Measurements from ENCODE around the gene TAMALIN. TPM values are rescaled to one million over a fixed set of nuclear protein-coding genes. Genes with fewer than 3 reads are reported as not detected.

Gene TAMALIN
- polyA plus RNA-seq, 10 donors: 13.3 to 21.0 (median 15.9) TPM

DNA sequence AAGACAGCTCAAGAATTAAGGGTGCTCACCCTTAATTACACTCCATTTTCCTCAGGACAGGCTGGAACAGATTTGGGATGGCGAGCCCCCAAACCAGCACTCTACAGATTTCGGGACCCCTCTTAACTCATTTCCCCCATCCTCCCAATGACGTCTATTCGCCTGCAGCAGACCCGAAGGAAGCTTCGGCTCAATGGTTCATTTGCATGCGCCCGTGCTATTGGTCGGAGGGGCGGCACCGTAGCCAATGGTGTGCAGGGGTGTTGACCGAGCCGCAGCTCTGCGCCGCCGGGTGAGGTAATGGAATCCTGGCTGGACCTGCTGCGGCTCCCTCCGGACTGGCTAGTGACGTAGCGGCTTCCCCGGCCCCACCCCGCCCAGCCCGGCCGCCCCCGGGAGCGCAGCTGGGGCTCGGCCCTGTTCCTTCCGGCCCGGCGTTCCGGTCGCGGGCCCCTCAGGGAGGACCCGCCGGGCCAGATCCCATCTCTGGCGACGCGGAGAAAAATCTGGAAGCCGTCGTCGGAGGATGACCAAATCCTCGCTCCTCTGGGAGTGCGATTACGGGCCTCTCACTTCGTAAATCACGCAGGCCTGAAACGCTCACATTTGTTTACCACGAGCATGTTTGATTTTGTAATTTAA lies 26.2 kb downstream of the TAMALIN start:
- DNase-seq: peak; percentile 96 to 98 (median 97)

DNA sequence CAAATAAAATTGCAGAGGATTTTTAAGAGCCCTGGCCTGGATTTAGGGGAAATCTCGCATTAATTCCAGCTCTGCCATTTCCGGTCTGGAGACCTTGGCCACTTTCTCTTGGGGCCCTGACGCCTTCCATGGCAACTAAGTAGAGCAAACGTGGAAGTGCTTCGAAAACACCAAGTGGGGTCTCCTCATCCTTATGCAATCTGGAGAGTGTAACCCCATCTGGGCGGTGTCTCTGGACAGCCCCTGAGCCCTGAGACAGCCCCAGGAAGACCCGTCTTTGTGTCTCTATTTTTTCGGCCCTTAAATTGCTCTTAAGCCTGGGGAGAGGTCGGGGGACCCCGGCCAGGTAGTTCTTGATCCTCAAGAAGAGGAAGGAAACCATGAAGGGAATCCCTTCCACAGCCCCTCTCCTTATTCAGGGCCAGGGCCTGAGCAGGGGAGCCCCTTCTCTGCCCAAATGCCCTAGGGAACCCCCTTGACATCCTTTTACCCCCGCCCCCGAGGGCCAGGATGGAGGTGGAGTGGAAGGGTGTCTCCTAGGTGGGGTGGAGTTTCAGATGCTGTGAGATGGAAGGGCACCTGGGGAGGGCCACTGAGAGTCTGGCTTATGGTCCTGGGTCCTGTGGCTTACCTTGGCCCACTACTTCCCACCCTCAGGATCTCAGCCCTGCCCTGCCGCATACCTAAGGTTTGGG lies 26.8 kb downstream of the TAMALIN start:
- no peak for DNase-seq

DNA sequence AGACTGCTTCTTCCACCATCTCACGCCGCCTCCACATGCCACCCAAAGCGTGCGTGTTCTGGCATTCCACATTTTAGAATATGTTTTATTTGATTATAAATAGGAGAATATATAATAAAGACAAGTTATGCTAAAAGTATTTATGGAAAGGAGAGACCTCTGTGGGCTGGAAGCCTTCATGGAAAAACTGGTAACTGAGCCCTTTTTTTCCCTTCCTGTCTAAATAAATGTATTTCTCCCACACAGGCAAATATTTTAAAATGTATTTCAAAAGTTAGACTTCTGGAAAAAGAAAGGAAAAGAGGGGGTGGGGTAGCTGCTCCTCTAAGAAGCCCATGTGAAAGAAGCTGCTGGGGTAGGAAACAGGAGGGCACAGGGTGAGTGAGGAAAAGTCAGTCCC lies 28.4 kb downstream of the TAMALIN start:
- peak in 2 of 3 donors; percentile 79 to 89 for DNase-seq

DNA sequence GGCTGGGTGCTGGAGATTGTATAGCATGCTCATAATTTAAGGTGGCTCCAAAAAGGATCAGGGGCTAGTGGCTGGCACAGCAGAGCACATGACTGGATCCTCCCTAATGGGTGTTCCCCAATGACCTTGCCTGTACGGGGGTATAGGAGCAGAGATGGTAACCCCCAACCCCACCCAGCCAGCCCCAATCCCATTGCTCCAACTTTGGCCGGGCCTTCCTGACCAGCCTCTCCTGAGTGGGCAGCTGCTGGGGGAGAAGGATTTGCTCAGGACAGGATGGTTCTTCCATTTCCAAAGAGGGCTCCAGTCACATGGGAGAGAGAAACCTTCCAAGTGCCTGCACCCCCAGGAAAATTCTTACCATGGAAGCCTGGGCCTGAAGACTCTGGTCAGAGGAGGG lies 29.2 kb downstream of the TAMALIN start:
- DNase-seq: peak in 1 of 3 donors; percentile 42

DNA sequence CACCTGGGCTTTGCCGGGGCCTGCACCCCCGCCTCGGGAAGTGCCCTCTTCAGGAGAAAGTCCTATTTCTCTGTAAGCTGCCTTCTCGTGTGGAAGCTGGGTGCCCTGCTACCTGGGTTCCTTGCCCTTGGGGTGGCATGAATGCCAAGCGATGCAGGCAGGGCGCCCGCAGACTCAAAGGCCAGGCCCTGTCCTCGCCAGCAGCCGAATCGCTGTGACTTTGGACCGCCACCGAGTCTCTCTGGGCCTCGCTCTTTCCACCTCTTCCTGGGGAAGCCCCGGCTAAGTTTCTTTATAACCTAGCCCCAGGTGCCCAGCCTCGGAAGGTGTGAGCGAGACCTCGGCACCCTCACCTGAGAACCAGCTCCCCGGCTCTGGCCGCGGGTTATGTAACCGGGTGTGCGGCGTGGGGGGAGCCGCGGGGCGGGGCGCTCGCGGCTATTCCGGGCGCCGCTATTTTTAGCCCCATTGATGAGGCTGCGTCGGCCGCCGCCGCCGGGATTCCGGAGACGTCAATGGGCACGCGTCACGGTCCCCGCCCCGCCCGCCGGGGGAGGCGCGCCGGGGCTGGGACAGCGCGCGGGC lies 29.9 kb downstream of the TAMALIN start:
- peak; percentile 85 to 95 (median 91) for DNase-seq

DNA sequence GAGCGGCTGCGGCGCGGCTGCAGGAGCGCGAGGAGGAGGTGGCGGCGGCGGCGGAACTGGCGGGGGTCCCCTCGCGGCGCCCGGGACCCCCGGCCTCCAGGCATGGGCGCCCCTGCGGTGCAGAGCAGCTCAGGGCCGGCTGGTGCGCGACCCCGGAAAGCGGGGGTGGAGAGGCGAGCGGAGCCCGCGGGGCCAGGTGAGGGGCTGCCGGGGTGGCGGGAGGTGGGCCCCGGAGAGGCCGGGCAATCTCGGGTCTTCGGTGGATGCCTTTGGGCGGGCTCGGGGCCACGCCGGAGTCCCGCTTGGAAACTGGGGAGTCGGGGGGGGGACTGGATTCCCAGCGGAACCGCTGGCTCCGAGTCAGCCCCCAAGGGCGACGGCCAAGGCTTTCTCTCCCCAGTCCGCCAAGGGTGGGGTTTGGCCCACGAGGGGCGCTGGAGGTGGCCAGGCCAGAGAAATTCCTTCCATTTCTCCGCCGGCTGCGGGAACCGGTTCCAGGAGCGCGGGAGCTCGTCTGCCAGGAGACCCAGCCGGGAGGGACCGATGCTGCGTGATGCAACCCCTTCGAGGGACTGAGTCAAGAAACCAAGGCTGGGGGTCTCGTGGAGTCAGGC lies 30.6 kb downstream of the TAMALIN start:
- DNase-seq: peak in 2 of 3 donors; percentile 72 to 87

DNA sequence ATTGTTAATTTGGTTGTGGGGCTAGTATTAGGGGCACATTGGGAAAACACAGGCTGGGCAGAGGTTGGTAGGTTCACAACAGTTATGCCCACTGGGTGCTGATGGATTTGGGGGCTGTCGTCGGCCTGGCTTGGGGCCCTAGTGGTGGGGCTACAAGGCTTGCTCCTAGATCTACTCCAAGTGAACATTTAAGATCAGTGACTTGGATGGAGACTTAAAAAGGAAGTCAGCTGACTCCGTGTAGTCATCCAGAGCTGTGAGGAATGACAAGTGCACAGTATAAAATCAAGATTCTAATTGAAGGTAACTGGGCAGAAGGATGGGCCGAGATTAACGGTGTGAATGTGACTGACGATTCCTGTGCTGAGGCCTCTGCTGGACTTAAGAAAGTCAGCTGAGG lies 31.7 kb downstream of the TAMALIN start:
- DNase-seq: no peak

DNA sequence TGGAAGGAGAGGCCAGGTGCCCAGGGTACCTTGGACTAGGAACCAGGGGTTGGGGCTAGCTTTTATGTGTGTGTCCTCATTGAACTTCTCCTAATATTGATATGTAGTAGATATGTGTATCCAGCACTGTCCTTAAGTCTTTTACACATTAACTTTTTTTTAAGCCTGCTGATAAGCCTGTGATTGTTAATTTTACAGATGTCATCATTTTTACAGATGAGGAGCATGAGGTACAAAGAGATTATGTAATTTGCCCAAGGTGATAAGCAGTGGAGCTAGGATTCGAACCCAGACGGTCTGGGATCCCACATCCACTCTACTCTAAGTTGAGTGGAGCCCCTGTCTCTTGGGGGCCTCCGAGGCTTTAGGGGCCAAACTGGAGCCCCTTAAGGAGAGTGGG lies 34.3 kb downstream of the TAMALIN start:
- no peak for DNase-seq

DNA sequence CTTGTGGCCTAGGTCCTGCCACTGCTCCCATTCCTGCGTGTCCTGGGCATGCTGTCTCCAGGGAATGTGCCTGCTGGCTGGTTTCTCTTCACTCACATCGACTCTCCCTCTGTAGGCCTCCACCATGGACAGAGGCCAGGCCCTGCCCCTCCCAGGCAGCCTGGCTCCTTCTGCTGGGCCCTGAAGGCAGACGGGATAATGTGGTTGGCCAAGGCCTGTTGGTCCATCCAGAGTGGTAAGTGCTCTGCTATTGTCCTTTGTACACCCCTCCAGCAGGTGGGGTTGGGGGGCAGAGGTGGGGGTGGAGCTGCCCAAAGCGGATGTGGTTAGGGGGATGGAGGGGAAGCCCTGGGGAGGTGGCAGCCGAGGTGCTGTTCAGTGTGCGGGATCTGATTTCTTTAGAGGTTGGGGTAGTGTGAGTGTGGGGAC lies 35.0 kb downstream of the TAMALIN start:
- peak in 1 of 3 donors; percentile 61 for DNase-seq

DNA sequence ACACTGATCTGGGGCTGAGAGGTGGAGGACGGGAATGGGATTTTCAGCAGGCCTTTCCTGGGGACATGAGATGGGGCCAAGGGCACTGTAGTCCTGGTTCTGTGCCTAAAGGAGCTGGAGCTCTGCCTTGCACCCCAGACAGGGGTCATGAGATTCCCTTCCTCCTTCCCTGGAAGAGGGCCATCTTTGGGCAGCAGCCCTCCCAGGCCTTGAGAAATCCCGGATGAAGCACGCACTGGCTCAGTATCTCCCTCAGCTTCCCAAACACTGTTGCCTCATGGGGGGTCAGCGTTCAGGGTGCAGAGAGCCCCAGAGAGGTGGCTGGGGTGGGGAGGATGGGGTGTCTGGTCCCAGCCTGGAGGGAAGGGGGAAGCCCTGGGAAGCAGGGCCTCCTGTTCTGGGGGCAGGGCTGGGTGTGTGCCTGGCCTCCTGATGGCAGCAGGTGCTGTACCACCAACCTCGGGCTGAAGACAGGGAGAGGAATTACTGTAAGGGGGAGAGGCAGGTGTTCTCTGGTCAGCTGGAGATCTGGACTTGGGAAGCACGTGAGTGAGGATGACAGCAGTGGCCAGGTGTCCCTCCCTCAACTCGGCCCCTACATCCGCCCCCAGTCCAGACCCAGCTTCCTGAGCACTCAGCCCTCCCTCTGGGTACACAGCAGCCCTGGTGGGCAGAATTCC lies 36.1 kb downstream of the TAMALIN start:
- DNase-seq: no peak

DNA sequence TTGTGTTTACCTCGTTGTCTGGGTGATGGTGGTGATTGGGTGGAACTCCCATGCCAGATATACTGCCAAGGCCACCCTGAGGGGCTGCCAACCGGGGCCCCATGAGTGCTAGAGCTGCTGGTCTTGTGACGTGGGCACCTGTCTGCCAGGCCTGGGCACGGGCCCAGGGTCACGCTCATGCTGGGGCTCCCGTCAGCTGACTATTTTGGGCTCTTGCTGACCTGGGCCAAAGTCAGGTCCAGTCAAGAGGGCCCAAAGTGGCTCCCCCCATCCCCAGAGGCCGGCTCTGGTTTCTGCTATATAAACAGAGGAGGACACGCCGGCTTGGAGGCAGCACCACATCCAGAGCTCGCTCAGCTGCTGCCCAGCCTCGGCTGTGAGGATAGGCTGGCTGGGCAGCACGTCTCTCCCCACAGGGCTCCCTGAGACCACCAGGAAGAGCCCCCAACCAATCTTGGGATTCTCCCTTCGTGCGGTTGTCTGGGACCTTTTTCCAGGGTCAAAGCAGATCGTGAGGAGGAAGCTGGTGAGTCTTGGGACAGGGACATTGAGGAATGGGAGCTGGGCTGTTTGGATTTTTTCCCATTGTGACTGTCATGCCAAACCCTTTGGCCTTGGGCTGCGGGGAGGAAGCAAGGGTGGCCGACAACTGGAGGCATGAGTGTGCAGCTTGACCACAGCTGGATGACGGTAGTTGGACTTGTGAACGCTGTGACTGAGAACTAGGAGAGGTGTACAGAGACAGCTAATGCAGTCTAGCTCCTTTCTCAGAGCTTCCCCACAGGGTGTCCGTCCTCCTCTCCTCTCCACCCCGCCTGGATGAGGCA lies 36.9 kb downstream of the TAMALIN start:
- peak in 1 of 3 donors; percentile 52 for DNase-seq

DNA sequence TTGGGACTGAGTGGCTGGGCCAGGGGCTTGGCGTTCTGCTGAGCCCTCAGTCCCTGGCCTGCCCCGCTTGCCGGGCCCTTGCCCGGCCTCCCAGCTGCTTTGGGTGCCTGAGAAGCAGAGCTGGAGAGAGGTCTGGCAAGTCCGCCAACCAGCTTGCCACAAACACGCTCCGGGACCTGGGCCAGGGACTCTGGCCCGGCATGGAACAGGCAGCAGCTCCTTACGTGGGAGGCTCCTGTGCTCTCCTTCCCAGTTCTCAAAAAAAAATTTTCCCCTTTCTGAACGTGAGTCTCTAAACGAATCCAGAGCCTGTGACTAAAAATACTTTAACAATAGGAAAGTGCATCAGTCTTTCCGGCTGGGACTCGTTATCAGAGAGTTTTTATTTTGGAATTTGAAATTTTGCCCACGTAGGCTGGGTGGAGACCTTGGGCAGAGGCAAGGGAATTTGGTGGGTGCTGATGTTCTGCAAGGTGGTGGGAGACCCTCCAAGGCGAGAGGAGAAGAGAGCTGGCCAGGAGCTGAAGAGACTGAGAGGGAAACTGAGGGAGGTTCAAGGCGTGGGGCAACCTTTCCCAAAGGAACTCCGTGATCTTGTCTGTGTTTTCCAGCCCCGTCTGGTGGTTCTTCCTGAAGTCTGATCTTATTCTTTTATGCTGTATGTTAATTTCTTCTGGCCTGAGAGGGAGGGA lies 37.7 kb downstream of the TAMALIN start:
- DNase-seq: peak in 2 of 3 donors; percentile 82 to 88

DNA sequence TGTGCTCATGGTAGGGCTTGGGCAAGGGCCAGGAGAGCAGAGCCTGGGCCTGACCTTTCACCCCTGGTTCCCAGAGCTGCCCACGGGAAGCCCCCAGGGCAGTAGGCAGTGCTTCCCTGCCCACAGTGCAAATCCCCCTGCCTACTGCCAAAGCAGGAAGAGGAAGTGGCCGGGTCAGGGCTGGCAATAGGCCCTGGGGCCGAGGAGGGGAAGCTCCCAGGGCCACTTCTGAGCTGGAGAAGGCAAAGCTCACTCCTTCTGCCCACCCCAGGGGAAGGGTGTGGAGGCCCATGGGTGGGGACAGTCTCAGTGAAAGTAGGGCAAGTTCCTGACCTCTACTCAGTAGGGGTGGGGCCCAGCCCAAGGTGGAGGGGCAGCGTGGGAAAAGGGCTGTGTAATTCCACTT lies 39.1 kb downstream of the TAMALIN start:
- DNase-seq: peak in 1 of 3 donors; percentile 56

DNA sequence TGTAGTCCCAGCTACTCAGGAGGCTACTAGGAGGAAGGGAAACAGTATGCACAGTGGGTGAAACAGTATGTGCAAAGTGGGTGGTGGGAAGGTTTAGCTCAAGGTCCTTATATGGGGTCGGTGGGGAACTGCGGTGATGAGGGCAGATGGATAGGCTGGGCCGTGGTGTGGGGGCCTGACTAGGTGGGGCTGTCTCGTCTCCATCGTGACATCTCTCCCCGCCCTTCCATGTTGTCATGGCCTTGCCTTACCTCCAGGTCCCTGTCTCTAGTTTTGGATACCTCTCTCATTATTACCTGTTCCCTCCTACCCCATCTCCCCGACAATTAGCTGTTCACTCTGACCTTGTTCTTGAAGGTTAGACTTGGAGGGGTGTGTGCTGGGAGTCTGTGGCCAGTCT lies 40.1 kb downstream of the TAMALIN start:
- DNase-seq: no peak

DNA sequence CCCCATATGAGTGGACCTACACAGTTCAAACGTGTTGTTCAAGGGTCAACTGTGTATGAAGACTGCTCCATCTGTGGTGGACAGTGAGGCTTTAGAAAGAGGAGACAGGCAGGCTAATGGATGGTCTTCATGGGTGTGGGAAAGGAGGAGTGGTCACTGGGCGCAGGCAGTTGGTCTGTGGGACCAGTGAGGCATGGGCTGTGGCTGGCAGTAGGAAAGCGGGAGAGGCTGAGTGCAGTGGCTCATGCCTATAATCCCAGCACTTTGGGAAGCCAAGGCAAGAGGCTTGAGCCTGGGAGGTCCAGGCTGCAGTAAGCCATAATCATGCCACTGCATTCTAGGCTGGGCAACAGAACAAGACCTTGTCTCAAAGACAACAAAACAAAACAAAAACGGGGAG lies 42.5 kb downstream of the TAMALIN start:
- no peak for DNase-seq

DNA sequence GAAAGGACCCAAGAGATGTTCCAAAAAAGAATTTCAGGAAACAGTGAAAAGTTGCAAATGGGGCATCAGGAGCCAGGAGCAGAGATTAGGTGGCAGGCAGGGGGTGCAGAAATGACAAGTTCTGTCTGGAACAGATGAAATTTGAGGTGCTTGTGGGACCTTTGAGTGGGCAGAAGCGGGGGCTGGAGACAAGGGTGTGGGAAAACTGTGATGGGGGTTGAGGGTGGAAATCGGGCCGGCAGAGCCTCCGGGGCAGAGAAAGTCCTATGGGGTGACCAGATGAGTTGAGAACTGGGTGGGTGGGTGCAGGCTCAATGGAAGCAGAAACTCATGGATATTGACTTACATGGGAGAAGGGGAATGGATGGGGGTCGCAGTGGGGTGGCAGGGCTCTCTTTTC lies 42.9 kb downstream of the TAMALIN start:
- DNase-seq: no peak

DNA sequence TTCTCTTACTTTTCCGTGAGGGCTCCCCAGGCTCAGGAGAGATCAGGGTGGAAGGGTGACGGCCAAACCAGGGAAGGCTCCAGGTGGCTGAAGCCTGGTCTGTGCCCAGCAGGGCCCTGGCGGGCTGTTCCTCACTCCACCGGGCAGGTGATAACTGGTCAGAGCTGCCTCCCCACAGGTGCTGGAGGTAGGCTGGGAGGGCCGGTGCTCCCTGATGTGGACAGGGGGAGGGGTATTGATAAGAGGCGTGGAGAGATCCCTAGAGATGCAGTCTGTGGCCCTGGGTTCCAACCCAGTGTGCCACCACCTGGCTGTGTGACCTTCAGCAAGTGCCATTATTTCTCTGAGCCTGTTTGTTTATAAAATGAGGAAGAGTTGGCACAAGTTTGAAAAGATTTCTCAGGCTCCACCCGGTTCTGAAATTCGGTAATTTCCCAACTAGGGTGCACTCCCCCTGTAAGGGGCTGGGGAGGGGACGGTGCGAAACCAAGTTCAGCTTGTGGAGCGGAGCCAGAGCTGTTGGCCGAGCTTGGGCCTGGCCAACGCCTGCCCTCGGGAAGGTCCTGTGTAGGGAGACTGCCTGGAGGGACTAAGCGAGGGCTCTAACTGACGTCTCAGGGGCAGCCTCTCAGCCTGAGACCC lies 43.5 kb downstream of the TAMALIN start:
- no peak for DNase-seq

DNA sequence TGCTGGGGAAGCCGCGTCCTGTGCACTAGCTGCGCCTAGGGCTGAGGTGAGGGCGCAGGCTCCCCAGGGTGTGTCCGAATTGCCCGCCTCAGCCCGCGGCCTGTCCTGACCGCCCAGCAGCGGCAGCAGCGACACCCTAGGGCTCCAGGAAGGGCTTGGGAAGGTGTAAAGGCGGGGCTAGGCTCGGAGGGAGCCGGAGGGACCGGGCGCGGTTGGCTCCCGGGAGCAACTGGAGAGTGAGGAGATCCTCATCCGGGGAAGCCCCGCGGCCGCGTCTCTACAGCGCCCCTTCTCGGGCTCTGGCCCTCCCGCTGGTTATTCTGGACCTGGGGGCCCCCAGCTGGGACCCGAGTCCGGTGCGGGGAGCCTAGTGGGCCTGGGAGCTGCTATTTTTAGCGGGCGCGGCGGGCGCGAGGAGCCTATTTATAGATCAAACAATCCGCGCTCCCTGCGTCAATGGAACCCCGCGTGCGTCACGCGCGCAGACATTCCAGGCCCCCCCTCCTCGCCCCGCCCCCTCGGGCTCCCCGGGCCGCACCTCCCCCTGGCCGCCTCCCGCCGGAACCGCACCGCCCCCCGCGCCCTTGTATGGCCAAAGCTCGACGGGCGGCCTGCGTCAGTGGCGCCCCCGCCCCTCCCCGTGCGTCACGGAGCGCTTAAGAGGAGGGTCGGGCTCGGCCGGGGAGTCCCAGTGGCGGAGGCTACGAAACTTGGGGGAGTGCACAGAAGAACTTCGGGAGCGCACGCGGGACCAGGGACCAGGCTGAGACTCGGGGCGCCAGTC lies 44.2 kb downstream of the TAMALIN start, which contains the start of gene NR4A1:
Gene NR4A1 (plus strand): TSS at position 685 of the 784 bp plus-strand sequence. CDS start 2,887 bp downstream, outside the sequence.
- DNase-seq: peak; percentile 95 to 97 (median 96)

All from muscle of back (tissue), 11 donors.